Right lobe of liver (tissue), 6 donors: ENCODE results near the gene SV2B. TPM values are rescaled to one million over a fixed set of nuclear protein-coding genes. Genes with fewer than 3 reads are reported as not detected.
A peak's percentile ranks its signal among the peaks of the same experiment; 100 is the strongest.

ENCODE experiments used
- ATAC-seq, 4 donors: fragments of 200-7000 bp; cut with Tn5 transposase; one replicate each; pipeline ENCODE4 v1.9.1; 2020; ENCODE audit warnings: mild to moderate bottlenecking in 4 of 4, moderate library complexity in 4 of 4
- DNase-seq, 3 donors: peaks; one replicate each; pipeline ENCODE4 v3.0.0-alpha.2; 2020
- H3K27ac ChIP-seq, 3 donors: fragments of 200-600 bp; one replicate each; pipeline ENCODE4 v1.8.0; 2022
- H3K27me3 ChIP-seq, 2 donors: fragments of 200-600 bp; one replicate each; pipeline ENCODE4 v1.8.0; 2022
- H3K36me3 ChIP-seq, 4 donors: fragments of 200-600 bp; sonication (generic) in 1 of 4; one replicate each; pipeline versions ENCODE4 v1.5.1 to v1.8.0; 2017 to 2022; ENCODE audit warnings: control low read depth in 1 of 4
- H3K4me1 ChIP-seq, 4 donors: fragments of 200-600 bp; sonication (generic) in 1 of 4; one replicate each; pipeline versions ENCODE4 v1.5.1 to v1.8.0; 2017 to 2022; ENCODE audit warnings: control low read depth in 1 of 4
- H3K4me3 ChIP-seq, 3 donors: fragments of 200-600 bp; one replicate each; pipeline ENCODE4 v1.8.0; 2022
- H3K9me3 ChIP-seq, 4 donors: fragments of 200-600 bp; sonication (generic) in 1 of 4; one replicate each; pipeline versions ENCODE4 v1.5.1 to v1.8.0; 2017 to 2022; ENCODE audit warnings: control low read depth in 1 of 4
- POLR2A ChIP-seq: fragments of 450-650 bp; IDR thresholded peaks from one replicate; pipeline ENCODE4 v1.6.1; 2017; ENCODE audit warnings: antibody characterized with exemption, mild to moderate bottlenecking
- WGBS: methylation state at CpG from one replicate; pipeline ENCODE4 v1.1.6; 2018; ENCODE audit warnings: low coverage, low lambda C conversion rate; ENCODE audit not compliant: insufficient coverage; ENCODE audit errors: missing lambda C conversion rate; 5-methylcytosine and 5-hydroxymethylcytosine counted together
- intact Hi-C, 2 donors: fragments of 100-400 bp; cut with DNase I; formaldehyde crosslinking; loops; one replicate each; pipeline versions ENCODE4 v1.11.2 to v1.14.1; 2022
- long read RNA-seq: library from polyadenylated mRNA; unstranded; transcript quantifications from one replicate; pipeline ENCODE4 v2.0.0, GENCODE V29; 2019
- total RNA-seq, 6 experiments: library from RNA; depleted of rRNA in 2 of 6; stranded (reverse); fragments of >200 nt in 2 of 6; fragmentation: NEBNext Ultra II Directional in 3 of 6; extraction: Animal tissue kit (Norgen Biotek cat#: 25700) in 3 of 6; gene quantifications; one replicate each; pipeline versions ENCODE4 v1.1.0 to v1.2.4, GENCODE V29; 2016 to 2023
- TF ChIP-seq, protein P1 (sequence below), 4 donors: fragments of 200-600 bp in 3 of 4; fragments of 450-650 bp in 1 of 4; IDR thresholded peaks; one replicate each; pipeline versions ENCODE4 v1.5.1 to v1.8.0; 2016 to 2022; ENCODE audit warnings: antibody characterized with exemption in 4 of 4, mild to moderate bottlenecking in 2 of 4
- donor health status: DM: no; HTN: yes; CAD: no.
- donor health status: DM: no; HTN: no; CAD: no.
- donor health status: DM: no; HTN: no; CAD: no.
- donor health status: DM: no; HTN: yes; CAD: no.
- donor health status: DM: no; HTN: yes; CAD: no.

SV2B gene, protein sequence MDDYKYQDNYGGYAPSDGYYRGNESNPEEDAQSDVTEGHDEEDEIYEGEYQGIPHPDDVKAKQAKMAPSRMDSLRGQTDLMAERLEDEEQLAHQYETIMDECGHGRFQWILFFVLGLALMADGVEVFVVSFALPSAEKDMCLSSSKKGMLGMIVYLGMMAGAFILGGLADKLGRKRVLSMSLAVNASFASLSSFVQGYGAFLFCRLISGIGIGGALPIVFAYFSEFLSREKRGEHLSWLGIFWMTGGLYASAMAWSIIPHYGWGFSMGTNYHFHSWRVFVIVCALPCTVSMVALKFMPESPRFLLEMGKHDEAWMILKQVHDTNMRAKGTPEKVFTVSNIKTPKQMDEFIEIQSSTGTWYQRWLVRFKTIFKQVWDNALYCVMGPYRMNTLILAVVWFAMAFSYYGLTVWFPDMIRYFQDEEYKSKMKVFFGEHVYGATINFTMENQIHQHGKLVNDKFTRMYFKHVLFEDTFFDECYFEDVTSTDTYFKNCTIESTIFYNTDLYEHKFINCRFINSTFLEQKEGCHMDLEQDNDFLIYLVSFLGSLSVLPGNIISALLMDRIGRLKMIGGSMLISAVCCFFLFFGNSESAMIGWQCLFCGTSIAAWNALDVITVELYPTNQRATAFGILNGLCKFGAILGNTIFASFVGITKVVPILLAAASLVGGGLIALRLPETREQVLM
- total RNA-seq, result under 1 TPM in 5 of 6 experiments, not detected in 1; 0.06 to 0.81 (median 0.18) TPM
- long read RNA-seq, result 0 reads

DNA sequence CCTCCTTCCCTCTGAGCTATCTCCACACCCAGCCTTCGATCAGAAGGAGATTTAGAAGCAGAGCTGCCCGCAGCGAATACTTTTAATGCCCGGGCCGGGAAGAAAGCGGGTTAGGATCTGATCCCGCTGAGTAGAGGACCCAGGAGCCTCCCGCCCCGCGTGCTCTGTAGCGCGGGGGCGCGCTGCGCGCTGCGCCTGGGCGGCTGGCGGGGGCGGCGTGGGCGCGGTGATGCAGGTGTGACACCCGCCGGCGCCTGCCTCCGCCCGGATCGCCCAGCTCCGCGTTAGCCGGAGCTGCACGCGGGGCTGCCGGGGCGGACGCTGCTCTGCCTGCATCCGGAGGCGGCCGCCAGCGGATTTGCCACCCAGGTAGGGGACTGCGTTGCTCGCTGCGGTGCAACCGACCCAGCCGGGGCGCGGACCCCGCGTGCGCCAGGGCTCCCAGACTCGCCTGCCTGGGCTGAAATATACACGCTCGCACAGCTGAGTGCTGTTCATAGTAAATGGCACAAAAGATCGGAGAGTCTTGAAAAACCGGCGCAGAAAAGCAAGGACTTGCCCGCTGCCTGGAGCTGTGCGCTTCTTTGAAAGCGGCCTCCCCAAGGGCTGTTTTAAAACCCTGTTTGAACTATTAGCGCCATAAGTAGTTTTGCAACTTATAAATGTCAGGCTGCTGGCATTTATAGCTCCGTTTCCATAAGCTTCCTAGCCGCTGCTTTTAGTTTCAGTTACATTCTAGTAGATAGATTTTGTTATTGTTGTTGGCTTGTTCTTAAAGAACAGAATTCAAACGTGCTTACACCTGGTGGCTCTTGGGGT, at the start of gene SV2B:
TSS of gene SV2B (plus strand) at position 263 of the 819 bp plus-strand sequence. CDS start 126,007 bp downstream, outside the sequence.
- WGBS, result 2% methylated on average over 12 of the region's 64 CpGs
- TF ChIP-seq, protein P1, sequence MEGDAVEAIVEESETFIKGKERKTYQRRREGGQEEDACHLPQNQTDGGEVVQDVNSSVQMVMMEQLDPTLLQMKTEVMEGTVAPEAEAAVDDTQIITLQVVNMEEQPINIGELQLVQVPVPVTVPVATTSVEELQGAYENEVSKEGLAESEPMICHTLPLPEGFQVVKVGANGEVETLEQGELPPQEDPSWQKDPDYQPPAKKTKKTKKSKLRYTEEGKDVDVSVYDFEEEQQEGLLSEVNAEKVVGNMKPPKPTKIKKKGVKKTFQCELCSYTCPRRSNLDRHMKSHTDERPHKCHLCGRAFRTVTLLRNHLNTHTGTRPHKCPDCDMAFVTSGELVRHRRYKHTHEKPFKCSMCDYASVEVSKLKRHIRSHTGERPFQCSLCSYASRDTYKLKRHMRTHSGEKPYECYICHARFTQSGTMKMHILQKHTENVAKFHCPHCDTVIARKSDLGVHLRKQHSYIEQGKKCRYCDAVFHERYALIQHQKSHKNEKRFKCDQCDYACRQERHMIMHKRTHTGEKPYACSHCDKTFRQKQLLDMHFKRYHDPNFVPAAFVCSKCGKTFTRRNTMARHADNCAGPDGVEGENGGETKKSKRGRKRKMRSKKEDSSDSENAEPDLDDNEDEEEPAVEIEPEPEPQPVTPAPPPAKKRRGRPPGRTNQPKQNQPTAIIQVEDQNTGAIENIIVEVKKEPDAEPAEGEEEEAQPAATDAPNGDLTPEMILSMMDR (IDR thresholded peaks at IDR 0.05), result no peak
- no peak for TF ChIP-seq POLR2A
- intact Hi-C loops, result no loop called here
- H3K4me3 ChIP-seq, result peak within 1 kb of the TSS; percentile 28 to 44 (median 39)
- ATAC-seq, result peak; percentile 53 to 58 (median 55)
- peak in 1 of 3 donors; percentile 47 for DNase-seq
- no peaks in the 10 kb centered on the region for H3K9me3 ChIP-seq
- peaks cover 0 to 16% of the 10 kb centered on the region in 2 donors for H3K27me3 ChIP-seq
- H3K36me3 ChIP-seq, result no peaks in the 10 kb centered on the region
- H3K27ac ChIP-seq, result no peak within 1 kb of the TSS
- H3K4me1 ChIP-seq, result peaks cover 0 to 14% (median 0%) of the 10 kb centered on the region in 4 donors

DNA sequence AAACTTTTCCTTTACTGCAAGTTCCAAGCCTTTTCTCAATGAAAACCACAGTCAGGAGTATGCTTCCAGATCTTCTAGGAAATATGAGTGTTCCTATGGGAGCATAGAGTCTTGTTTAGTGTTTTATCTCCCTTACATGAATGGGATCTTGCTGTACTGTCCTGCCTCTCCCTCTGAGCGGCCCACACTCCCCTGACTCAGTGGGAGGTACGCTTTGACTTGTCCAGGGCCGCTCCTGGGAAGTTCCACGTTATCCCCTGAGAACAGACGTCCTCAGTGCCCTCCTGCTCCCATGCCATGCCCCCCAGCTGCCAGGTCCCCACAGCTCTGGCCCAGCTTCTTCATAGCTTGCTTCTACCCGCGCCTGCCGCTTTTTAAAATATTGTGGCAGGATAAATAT, 48.8 kb upstream of the SV2B start:
- ATAC-seq (no peak), DNase-seq (no peak)
- Histone ChIP-seq H3K36me3 (no peaks in the 10 kb centered on the region), H3K27me3 (peaks cover 0 to 3% of the 10 kb centered on the region in 2 donors), H3K4me1 (no peaks in the 10 kb centered on the region), H3K9me3 (no peaks in the 10 kb centered on the region), H3K27ac (no peak overlapping the region), H3K4me3 (no peak overlapping the region)
- intact Hi-C loops, result loop anchor here in 1 of 2 donors (10.0 kb wide), 1 partner anchor 214 kb away; no protein-coding TSS in a partner anchor
- WGBS, result 59% methylated on average over 6 of the region's 8 CpGs
- TF ChIP-seq, protein P1 (IDR thresholded peaks at IDR 0.05), result no peak
- TF ChIP-seq POLR2A, result no peak

DNA sequence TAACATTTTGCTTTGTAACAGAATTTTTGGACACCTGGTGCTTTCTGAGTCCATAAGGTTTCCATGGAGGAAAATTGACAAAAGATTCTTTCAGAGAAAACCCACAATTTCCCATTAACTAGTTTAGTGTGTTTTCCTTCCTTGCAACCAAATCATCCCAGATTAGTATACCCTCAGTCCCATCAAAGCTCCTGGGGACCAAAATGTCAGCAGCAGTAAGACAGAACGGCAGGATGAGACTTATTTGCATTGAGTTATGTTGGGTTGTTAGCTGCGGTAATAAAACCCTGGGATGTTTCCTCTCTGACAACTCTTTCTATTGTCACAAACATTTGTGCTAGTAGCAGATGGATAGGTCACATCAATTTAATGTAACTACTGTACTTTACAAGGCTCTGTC, 45.2 kb upstream of the SV2B start:
- no peak for ATAC-seq
- Histone ChIP-seq H3K4me3 (no peak overlapping the region), H3K4me1 (no peaks in the 10 kb centered on the region), H3K9me3 (no peaks in the 10 kb centered on the region), H3K36me3 (no peaks in the 10 kb centered on the region), H3K27ac (no peak overlapping the region), H3K27me3 (peaks cover 0 to 6% of the 10 kb centered on the region in 2 donors)
- intact Hi-C loops, result loop anchor here (5.0 to 10.0 kb wide), 3 partner anchors 167 to 210 kb away; no protein-coding TSS in a partner anchor
- TF ChIP-seq, protein P1 (IDR thresholded peaks at IDR 0.05), result no peak
- no peak for TF ChIP-seq POLR2A
- no peak for DNase-seq
- WGBS, result 24% methylated on average over 2 of the region's 2 CpGs
